Inferior parietal cortex (tissue), 1 donor: ENCODE measurements around the gene ANKRD12.

Source experiments
- DNase-seq: peaks from one replicate; pipeline ENCODE4 v3.0.0-alpha.2; 2016; ENCODE audit errors: extremely low spot score

ANKRD12 gene

DNA sequence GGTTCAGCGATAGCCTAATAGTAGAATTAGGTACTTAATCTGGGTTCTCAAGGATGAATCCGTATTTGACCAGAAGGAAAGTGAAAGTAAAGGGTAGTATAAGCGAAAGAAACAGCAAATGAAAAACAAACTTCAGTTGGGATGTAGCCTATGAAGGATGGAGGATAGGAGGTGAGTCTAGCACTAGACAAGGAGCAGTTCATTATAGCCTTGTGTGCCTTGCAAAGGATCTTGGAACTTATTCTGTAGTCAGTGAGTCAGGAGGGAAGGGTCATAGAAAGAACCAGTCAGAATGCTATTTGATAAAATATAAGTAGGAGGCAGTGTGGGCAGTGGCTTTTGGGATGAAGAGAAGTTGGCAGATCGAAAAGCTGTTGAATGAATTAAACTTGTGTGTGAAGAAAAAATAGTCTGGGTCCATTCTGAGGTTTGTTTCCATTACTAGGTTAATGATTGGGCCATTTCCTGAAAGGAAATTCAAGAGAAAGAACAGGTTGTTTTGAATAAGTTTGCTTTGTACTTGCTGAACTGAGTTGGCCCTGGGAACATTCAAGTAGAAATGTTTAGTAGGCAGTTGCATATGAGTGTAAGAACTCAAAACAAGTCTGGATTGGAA lies 48.5 kb downstream of the ANKRD12 start:
- no peak for DNase-seq

DNA sequence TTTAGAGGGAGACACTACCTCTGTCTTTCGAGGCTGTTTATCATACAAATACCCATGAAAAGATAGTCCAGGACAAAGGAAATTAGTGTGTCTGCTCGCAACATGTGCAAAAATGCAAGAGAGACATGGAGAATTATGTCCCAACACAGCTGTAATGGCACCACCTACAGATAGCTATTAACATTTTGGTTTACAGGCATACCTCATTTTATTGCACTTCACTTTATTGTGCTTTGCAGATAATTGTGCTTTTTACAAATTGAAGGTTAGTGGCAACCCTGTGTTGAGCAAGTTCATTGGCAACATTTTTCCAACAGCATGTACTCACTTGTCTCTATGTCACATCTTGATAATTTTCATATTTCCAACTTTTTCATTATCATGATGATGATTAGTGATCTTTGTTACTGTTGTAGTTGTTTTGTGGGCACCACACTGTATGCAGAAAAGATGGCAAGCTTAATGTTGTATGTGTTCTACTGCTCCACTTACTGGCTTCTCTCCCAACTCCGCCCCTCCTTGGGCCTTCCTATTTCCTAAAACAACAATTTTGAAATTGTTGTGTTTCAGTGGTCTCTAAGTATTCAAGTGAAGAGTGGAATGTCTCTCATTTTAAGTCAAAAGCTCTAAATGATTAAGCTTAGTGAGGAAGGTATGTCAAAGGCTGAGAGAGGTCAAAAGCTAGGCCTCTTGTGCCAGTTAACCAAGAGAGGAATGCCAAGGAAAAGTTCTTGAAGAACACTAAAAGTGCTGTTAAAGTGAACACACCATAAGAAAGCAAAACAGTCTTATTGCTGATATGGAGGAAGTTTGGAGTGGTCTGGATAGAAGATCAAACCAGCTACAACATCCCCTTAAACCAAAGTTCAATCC lies 52.0 kb downstream of the ANKRD12 start:
- DNase-seq, result no peak

DNA sequence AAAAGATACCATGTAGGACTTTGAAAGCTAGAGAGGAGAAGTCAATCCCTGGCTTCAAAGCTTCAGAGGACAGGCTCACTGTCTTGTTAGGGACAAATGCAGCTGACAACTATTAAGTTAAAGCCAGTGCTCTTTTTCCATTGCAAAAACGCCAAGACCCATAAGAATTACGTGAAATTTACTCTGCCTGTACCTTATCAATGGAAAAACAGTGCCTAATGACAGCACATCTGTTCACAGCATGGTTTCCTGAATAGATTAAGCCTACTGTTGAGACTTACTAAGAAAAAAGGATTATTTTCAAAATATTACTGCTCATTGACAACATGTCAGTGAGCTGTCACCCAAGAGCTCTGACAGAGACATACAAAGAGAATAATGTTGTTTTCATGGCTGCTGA lies 52.9 kb downstream of the ANKRD12 start:
- no peak for DNase-seq

DNA sequence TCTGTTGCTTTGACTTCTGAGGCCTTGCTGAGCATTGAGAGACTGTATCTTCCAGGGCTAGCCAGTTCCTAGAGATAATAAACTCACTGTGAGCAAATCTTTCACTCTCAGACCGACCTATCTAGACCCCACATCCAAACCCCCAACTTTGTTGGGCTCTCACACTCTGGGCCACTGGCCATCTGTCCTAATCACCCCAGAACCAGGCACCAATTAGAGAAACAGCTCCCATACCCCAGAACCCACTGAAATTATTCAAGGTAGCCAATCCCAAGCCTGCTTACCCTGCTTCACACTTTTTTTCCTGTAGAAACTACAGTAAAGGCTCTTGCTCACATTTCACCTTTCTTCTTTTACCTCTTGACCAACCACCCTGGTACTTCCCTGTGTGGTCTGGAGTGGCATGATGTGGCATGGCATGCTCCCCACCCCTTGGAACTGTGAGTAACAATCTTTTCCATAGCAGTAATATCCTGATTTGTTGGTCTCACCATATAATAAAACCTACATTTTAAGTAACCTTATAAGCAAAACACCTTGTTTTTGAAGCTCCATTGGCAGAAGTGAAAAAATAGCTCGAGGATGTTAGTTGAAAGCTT lies 55.2 kb downstream of the ANKRD12 start:
- no peak for DNase-seq

DNA sequence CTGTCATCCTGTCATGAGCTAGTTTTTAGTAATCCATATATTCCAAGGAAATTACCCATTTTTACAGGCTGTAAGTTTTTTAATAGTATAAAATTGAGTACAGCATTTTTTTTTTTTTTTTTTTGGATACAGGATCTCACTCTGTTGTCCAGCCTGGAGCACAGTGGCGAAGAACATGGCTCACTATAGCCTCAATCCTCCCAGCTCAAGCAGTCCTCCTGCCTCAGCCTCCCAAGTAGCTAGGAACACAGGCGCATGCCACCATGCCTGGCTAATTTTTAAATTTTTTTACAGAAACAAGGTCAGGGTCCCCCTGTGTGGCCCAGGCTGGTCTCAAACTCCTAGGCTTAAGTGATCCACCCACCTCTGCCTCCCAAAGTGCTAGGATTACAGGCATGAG lies 56.5 kb downstream of the ANKRD12 start:
- DNase-seq, result no peak

DNA sequence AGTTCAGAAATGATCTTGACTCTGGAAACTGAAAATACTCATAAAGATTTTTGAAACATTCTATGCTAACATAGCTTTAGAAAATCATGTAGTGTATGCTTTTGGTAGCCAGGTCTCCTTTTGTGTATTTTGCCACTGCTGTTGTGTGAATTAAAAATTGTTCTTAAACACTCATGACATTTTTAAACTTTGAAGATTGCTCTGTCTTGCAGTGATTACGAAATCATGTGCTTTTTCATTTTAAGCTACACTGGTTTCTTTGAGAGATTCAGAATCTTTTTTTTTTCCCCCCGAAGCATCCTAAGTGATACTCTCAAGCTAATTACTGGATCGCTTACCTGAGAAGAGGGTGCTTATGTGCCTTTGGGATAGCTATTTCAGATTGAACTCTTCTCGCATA lies 60.0 kb downstream of the ANKRD12 start:
- no peak for DNase-seq

DNA sequence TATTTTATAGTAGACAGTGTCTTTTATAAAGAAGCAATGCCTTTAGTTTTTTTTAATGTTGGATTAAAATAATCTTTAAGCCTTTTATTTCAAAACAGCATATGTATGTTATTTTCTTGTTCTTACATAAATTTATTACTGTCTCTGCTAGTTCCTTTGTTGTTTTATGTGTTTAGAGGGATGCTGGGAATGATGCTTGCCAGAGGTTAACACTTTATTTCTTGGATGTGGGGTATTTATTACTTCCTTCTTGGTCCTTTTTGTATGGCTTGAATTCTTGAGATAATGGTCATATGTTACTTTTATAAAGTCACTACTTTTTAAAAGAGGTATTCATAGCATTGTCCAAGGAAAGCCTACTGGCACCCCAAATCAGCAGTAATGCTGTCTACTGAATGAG lies 63.1 kb downstream of the ANKRD12 start:
- DNase-seq, result no peak

DNA sequence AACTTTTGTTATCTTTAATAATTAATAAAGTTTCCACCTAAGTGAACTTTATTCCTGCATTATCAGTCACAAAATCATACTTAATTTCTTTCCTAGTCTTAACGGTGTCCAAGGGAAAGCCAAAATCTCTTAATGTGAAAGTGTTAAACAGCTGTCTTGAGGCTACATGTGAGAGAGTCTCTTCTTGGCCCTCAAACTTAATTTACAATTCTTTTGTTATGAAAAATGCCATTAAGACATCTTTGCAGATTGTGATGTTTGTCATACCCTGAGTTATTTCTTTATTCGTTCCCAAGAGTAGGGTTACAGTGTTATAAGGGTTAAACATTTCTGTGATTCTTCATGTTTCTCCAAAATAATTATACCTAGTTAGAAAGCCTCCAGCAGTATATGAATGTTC lies 64.6 kb downstream of the ANKRD12 start:
- no peak for DNase-seq

DNA sequence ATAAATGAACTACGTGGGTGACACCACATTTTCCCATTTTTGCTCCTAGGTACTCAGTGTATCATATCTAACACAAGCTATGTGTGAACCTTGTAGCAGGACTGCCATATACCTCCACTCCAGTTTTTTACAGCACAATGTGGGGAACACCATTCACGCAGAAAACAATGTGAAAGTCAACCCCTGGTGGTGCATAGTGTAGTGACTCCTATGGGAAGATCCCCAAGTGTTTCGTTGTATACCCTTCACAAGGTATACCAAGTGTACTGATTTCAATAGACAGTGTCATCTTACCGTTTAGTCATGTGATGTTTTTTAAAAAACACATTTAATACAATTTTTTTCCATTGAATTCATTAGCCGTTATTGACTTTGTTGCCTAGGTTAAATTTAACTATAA lies 68.1 kb downstream of the ANKRD12 start:
- no peak for DNase-seq

DNA sequence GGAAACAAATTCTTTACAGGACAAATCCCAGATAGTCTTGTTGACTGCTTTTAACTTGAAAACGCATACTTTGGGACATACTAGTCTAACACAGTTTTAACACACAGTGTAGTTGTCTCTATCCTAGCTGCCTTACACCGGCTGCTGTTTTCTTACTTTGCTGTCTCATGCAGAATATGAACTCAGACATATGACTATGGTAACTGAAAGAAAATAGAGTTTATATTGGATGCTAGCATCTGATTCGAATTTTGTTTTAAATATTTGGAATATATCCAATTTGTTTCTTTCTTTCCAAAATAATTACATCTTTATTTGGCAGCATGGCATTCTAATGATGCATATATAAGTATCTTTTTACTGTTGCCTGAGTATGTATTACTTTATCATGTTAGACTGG lies 69.8 kb downstream of the ANKRD12 start:
- DNase-seq, result no peak

DNA sequence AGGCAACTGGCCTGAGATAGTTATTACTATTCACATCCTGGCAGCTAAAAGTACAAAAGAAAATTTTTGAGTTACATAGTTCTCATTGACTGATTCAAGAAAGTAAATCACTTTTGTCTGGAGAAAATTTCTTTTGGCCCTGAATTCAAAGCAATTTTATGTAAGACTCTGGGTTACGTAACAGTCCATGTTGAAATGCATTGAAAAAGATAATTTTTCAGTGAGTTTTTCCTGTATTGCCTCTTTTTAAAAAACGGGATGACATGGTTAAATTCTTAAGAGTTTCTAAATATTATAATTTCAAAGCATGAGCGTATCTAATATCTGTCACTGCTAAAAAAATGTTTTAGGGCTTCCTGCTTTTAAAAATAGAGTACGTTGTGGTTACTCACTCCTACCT lies 72.7 kb downstream of the ANKRD12 start:
- DNase-seq, result no peak

DNA sequence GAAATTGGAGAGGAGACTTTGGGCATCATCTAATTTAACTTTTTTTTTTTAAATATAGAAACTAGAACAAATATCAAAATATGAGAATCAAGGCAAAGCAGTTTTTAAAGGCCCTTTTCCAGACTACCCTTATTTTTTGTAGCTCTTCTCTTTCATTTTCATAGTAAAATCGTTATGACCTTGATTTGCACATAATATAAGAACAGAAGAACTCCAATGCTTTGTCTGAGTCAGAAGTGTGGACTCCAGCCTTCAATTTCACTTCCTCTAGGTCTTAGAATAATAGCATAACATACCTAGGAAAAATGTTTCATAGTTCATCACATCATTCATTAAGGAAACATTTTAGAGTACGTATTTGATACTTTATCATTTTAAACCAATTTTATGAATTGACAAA lies 74.4 kb downstream of the ANKRD12 start:
- no peak for DNase-seq

DNA sequence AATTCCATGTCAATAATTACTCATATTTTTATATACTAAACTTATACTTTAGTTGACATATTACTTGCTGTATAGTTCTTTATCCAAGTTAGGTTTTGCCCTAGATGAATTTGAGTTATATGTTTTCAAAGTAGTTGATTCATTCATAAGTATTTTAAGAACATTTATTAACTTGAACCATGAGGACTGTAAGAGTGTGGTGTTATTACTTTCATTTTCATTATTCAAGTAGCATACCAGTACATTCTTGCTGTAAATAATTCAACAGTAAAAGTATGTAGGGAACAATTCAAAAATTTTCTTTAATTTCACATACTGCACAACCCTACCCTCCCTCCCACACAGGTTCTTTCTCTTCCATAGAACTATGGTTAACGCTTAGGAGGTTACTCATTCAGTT lies 75.4 kb downstream of the ANKRD12 start:
- no peak for DNase-seq

DNA sequence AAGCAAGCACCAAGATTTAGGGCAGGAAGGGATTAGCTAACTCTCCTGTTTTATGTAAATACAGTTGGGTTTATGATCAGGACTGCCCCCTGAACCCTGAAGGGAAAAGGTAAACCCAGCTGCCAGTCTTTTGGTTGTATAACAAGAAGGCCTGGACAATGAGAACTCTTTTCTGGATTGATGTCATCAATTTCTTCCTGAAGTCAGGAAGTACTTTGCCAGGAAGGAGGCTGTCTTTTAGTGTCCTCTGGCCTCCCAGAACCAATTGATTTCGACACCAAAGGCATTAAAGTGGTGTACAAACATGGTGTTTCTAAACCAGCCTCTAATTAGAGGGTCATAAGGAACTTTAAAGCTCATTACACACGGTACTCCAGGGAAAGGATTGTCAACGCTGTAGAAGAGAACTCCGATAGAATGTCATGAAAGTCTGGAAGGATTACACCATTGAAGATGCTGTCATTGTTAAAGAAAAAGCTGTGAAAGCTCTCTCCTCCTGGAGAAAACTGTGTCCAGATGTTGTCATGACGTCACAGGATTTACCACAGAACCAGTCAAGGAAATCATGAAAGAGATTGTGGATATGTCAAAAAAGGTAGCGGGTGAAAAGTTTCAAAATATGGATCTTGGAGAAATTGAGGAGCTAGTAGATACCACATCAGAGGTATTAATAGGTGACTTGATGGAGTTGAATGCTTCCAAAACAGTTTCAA lies 78.8 kb downstream of the ANKRD12 start:
- no peak for DNase-seq

DNA sequence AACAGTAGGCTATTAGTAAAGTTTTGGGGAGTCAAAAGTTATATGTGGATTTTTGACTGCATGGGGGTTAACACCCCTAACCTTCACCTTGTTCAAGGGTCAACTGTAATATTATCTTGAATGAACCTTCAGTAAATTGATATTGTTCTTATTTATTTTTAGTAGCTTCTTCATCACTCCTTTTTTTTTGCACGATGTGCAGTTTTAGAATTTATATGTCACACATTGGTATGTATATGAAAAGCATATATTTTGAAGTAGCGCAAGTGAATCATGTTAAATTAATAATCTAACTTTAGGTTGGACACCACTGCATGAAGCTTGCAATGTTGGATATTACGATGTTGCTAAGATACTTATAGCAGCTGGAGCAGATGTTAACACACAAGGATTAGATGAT lies 79.9 kb downstream of the ANKRD12 start:
- no peak for DNase-seq

DNA sequence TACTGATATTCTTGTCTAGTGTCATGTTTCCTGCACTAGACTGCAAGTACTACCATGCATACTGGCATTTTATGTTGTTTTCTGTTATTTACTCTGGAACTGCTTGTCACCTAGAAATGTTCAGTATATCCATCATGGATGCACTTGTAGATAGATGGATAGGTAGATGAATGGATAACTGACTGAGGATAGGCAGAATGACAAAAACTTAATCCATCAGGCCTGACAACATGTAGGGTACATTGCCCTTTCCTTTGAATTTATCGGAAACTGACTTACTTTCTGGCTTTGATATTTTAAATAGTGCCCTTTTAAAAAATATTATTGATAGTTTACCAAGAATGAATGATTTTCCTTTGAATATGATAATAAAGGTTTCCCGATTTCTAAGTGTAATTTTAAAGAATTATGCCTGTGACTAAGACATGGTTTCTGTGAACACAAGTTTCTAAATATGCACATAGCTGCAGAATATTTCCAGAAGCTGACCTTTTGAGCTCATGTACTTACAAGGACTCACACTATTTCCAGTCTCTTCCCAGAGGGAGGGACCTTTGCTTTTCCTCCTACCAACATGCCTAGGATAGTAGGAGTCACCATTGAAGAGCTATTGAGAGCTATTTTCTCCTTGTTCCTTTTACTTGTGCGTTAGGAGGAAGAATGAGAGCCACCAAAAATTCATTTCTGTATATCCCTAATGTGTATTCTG lies 81.3 kb downstream of the ANKRD12 start:
- DNase-seq, result no peak

DNA sequence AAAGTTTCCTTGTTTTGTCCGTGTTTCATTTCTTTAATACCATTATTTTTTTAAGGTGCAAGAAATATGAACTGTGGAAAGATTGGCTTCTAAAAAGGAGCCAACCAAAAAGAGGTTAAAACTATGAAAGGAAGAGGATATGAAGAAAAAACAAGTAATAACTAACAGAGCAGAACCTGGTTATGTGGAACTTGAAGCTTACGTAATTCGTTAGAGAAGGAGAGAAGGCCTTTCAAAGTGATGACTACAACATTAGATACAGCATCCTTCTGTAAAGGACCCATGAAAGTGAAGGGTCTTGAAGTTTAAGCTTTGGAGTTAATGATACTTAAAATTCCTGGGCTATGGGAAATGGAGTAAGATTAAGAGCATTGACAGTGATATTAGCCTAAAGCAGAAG lies 84.5 kb downstream of the ANKRD12 start:
- no peak for DNase-seq

DNA sequence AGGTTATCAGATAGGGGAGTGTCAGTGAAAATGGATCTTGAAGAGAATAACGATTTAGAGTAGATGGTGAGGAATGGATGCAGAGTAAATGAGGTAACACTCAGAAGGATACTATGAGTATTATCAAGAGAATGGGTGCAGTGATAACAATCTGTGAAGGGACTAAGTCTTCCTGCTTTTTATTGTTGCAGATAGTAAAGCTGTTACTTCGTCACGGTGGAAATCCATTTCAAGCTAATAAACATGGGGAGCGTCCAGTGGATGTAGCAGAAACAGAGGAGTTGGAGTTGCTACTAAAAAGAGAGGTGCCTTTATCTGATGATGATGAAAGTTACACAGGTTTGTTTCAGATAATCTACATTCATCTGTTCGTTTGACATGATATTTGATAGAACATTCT lies 85.1 kb downstream of the ANKRD12 start:
- no peak for DNase-seq

DNA sequence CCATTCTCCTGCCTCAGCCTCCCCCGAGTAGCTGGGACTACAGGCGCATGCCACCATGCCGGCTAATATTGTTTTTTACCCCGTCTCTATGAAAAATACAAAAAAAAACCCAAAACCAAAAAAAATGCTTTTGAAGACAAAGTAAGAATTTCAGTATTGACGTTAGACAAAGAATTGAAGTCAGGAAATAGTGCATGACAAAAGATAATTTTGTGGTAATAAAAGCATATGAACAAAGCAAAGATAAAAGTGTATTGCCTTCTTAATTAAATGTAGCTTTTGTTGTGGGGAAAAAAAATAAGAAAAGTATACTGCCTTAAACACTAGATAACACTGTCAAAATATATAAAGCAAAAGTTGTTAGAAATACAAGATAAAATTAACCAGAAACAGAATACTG lies 86.8 kb downstream of the ANKRD12 start:
- no peak for DNase-seq

DNA sequence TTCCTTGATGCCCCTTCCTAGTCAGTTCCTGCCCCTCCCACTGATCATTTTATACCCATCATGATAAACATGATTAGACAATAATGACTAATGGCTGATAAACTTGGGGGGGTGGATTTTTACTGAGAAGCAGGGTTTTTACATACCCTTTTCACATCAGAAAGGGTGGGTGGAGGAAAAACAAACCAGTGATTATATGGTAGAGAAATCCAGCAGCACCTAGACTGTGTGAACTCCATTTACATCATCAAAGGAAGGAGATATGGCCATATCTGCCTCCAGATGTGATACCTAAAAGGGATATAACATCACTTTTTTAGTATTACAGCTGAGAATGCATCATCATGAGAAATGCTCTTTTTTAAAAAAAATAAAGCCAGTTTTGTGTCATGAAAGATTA lies 89.9 kb downstream of the ANKRD12 start:
- DNase-seq, result no peak

DNA sequence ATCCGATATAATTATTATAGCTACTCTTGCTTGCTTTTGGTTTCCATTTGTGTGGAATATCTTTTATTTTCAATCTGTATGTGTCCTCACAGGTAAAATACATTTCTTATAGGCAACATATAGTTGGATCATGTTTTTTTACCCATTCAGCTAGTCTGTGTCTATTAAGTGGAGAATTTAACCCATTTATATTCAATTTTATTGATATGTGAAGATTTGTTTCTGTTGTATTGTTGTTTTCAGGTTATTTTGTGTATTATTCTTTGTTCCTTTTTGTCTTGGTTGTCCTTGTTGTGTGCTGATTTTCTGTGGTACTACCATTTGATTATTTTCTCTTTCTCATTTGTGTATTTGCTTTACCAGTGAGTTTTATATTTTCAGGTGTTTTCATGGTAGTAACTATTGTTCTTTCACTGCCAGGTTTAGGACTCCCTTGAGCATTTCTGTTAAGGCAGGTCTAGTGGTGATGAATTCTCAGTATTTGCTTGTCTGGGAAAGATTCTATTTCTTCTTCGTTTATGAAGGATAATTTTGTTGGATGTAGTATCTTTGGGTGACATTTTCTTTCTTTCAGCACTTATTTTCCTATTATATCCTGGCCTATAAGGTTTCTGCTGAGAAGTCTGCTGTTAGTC lies 95.4 kb downstream of the ANKRD12 start:
- no peak for DNase-seq
